BE2C (cell line): ENCODE data around the gene MMP28.

Experiments
- DNase-seq: peaks from one replicate; pipeline ENCODE4 v3.0.0-alpha.2; 2020
- H3K27me3 ChIP-seq: fragments of 250-450 bp; sonication (Bioruptor Pico); 2 replicates; pipeline ENCODE4 v1.5.1; 2020; ENCODE audit warnings: mild to moderate bottlenecking
- H3K36me3 ChIP-seq: fragments of 250-450 bp; sonication (Bioruptor Pico); 2 replicates; pipeline ENCODE4 v1.5.1; 2020; ENCODE audit warnings: mild to moderate bottlenecking
- H3K4me1 ChIP-seq: fragments of 250-450 bp; sonication (Bioruptor Pico); 2 replicates; pipeline ENCODE4 v1.5.1; 2020
- H3K4me3 ChIP-seq: 2 replicates; pipeline ENCODE4 v1.5.1; 2011; ENCODE audit warnings: low read depth, low read length
- H3K9me3 ChIP-seq: fragments of 250-450 bp; sonication (Bioruptor Pico); 2 replicates; pipeline ENCODE4 v1.5.1; 2020
- CTCF ChIP-seq: IDR thresholded peaks from 2 replicates; pipeline ENCODE4 v1.5.1; 2012; ENCODE audit warnings: mild to moderate bottlenecking, low read depth, low read length

MMP28 gene

DNA sequence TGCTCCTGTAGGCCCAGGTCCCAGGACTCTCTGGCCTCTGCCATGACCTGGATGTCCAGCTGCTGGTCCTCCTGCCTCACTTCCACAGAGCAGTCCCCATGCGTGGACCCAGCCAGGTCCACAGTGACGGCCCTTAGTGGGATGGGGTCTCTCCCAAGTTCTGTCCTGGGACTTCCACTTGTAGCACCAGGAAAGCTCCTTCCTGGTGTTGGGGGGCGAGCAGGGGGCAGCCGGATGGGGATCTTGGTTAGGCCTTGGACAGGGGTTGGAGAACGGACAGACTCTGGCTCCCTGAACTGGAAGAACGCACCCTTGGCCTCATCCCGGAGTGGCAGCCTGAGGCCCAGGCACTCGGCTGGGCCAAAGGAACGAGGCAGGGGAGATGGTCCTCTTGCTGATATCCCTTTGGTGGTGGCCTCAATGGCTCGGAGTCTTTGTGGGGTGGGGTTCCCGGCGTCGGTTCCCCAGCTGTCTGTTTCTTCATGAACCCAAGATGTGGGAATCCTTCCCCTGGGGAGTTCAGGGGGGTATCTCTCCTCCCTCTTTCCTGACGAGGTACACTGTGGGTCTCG is 49.6 kb downstream of the MMP28 start:
- peaks cover 3% of the 10 kb centered on the region; the same call in 1 of the 2 replicates for H3K27me3 ChIP-seq
- H3K4me3 ChIP-seq, result no peak overlapping the region
- 0 out of 2 replicates have a peak, but pooled peaks cover 2% of the 10 kb centered on the region for H3K9me3 ChIP-seq
- no peak for TF ChIP-seq CTCF
- no peak for DNase-seq
- H3K4me1 ChIP-seq, result peaks cover 9% of the 10 kb centered on the region
- H3K36me3 ChIP-seq, result no peaks in the 10 kb centered on the region

- Histone ChIP-seq H3K27me3 (peaks cover 3% of the 10 kb centered on the region; the same call in 1 of the 2 replicates), H3K9me3 (0 out of 2 replicates have a peak, but pooled peaks cover 4% of the 10 kb centered on the region), H3K4me1 (peaks cover 8% of the 10 kb centered on the region), H3K4me3 (no peak overlapping the region), H3K36me3 (no peaks in the 10 kb centered on the region)
- TF ChIP-seq CTCF, result no peak
- DNase-seq, result no peak
Measured at GRCh38 chr17:35745246-35745645, 50.2 kb downstream of the MMP28 start.

DNA sequence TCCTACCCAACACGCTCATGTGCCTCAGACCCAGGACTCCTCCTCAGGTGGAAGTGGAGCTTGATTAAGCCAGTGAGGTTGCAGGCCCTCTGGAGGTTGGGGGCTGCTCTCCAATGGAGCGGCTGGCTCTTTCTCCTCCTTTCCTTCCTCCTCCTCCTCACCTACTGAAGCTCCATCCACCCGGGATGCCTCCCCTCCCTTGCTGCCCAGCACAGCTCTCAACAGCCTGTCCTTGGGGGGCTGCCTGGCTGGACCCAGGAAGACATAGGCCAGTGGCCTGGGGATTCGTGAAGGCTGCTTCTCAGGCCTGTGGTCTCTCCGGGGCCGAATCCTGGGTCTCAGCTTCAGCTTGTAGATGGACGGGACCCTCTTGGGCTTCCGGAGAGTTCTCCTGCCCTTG is 50.6 kb downstream of the MMP28 start:
- Histone ChIP-seq H3K9me3 (0 out of 2 replicates have a peak, but pooled peaks cover 4% of the 10 kb centered on the region), H3K27me3 (peaks cover 3% of the 10 kb centered on the region; the same call in 1 of the 2 replicates), H3K36me3 (no peaks in the 10 kb centered on the region), H3K4me1 (peaks cover 7% of the 10 kb centered on the region; the same call in 1 of the 2 replicates), H3K4me3 (no peak overlapping the region)
- no peak for TF ChIP-seq CTCF
- DNase-seq, result no peak

GRCh38 chr17:35743626-35744328 is 51.7 kb downstream of the MMP28 start:
- Histone ChIP-seq H3K9me3 (0 out of 2 replicates have a peak, but pooled peaks cover 4% of the 10 kb centered on the region), H3K36me3 (no peaks in the 10 kb centered on the region), H3K4me1 (peaks cover 7% of the 10 kb centered on the region; the same call in 1 of the 2 replicates), H3K4me3 (no peak overlapping the region), H3K27me3 (peaks cover 3% of the 10 kb centered on the region; the same call in 1 of the 2 replicates)
- no peak for DNase-seq
- no peak for TF ChIP-seq CTCF

- no peaks in the 10 kb centered on the region for H3K4me1 ChIP-seq
- peaks cover 3% of the 10 kb centered on the region; the same call in 1 of the 2 replicates for H3K27me3 ChIP-seq
- H3K36me3 ChIP-seq, result no peaks in the 10 kb centered on the region
- H3K4me3 ChIP-seq, result no peak overlapping the region
- H3K9me3 ChIP-seq, result 0 out of 2 replicates have a peak, but pooled peaks cover 4% of the 10 kb centered on the region
- TF ChIP-seq CTCF, result no peak
- DNase-seq, result no peak
Measured at GRCh38 chr17:35742896-35743477, 52.5 kb downstream of the MMP28 start.
